ENCODE data around the gene TCTN1.
"Not testable (repeated sequence)": the region's sequence is repeated elsewhere in the genome, so short reads cannot be mapped to it uniquely, and the experiment has no call there.

- TF ChIP-seq CTCF, POLR2A (IDR thresholded peaks at IDR 0.05): not testable (repeated sequence)
These were observed 26.8 kb upstream of the TCTN1 start for GRCh38 chr12:110587102-110587501.

Measured in right lobe of liver (tissue), 4 donors.